NCI-H128 (cell line): Measurements from ENCODE around the gene NSD1.

ENCODE experiments used
- DNase-seq: peaks from one replicate; lab custom pipeline; 2025; ENCODE audit not compliant: unreplicated experiment; lab: John Stamatoyannopoulos, UW

NSD1 gene

GRCh38 chr5:177269976-177270375, 136.4 kb downstream of the NSD1 start:
- no peak for DNase-seq

GRCh38 chr5:177270653-177271052, 137.1 kb downstream of the NSD1 start:
- no peak for DNase-seq

- no peak for DNase-seq
These were observed 137.5 kb downstream of the NSD1 start for GRCh38 chr5:177271113-177271512.

GRCh38 chr5:177275883-177276282, 142.3 kb downstream of the NSD1 start:
- DNase-seq: no peak

GRCh38 chr5:177276886-177277285, 143.3 kb downstream of the NSD1 start:
- no peak for DNase-seq

- no peak for DNase-seq
These were observed 154.6 kb downstream of the NSD1 start for GRCh38 chr5:177288191-177288590.

GRCh38 chr5:177290816-177291596, 157.4 kb downstream of the NSD1 start:
- no peak for DNase-seq

GRCh38 chr5:177291735-177292134, 158.2 kb downstream of the NSD1 start:
- DNase-seq: no peak

- DNase-seq: no peak
These were observed 160.4 kb downstream of the NSD1 start for GRCh38 chr5:177293819-177294581.

- no peak for DNase-seq
These were observed 161.1 kb downstream of the NSD1 start for GRCh38 chr5:177294632-177295031.

- no peak for DNase-seq
These were observed 162.4 kb downstream of the NSD1 start for GRCh38 chr5:177295924-177296323.

GRCh38 chr5:177296581-177296980, 163.0 kb downstream of the NSD1 start:
- DNase-seq: no peak

- no peak for DNase-seq
These were observed 164.3 kb downstream of the NSD1 start for GRCh38 chr5:177297922-177298321.

GRCh38 chr5:177299697-177300096, 166.1 kb downstream of the NSD1 start:
- DNase-seq: no peak

GRCh38 chr5:177300236-177300880, 166.8 kb downstream of the NSD1 start:
- DNase-seq: no peak

- no peak for DNase-seq
These were observed 167.4 kb downstream of the NSD1 start for GRCh38 chr5:177300951-177301350.

- peak; percentile 70 for DNase-seq
These were observed 168.1 kb downstream of the NSD1 start for GRCh38 chr5:177301503-177302165.

GRCh38 chr5:177302354-177303110, 169.0 kb downstream of the NSD1 start:
- no peak for DNase-seq

- peak; percentile 37 for DNase-seq
These were observed 169.8 kb downstream of the NSD1 start, which contains the start of the genes PRELID1 and RAB24 for GRCh38 chr5:177303121-177303924. PRELID1 (plus strand) TSS chr5:177303799; CDS start chr5:177303986, 187 bp downstream. RAB24 (minus strand) TSS chr5:177303719; CDS start chr5:177303288, 431 bp downstream.
